Stimulated activated CD4-positive, alpha-beta T cell treated with anti-CD3 and anti-CD28 coated beads, TNF-alpha, amount 100 ng/mL, for 24 hours (primary cell): Measurements from ENCODE around the gene SPRED2.

Experiments
- DNase-seq, 3 experiments: peaks; one replicate each; pipeline ENCODE4 v3.0.0-alpha.2; 2020; ENCODE audit warnings: low read depth in 3 of 3

The SPRED2 gene

GRCh38 chr2:65366595-65367125 is 65.7 kb downstream of the SPRED2 start:
- peak in 2 of 3 experiments; percentile 5 to 24 for DNase-seq

GRCh38 chr2:65364986-65365733 is 67.2 kb downstream of the SPRED2 start:
- no peak for DNase-seq

GRCh38 chr2:65363879-65364666 is 68.3 kb downstream of the SPRED2 start:
- no peak for DNase-seq

GRCh38 chr2:65361623-65362022 is 70.8 kb downstream of the SPRED2 start:
- DNase-seq: no peak

GRCh38 chr2:65360441-65360840 is 72.0 kb downstream of the SPRED2 start:
- DNase-seq: no peak

- no peak for DNase-seq
These were observed 73.6 kb downstream of the SPRED2 start for GRCh38 chr2:65358678-65359400.

GRCh38 chr2:65357959-65358294 is 74.5 kb downstream of the SPRED2 start:
- no peak for DNase-seq

GRCh38 chr2:65357095-65357958 is 75.1 kb downstream of the SPRED2 start:
- no peak for DNase-seq

- DNase-seq: no peak
These were observed 77.1 kb downstream of the SPRED2 start for GRCh38 chr2:65355186-65355831.

- no peak for DNase-seq
These were observed 77.6 kb downstream of the SPRED2 start for GRCh38 chr2:65354773-65355172.

- DNase-seq: no peak
These were observed 78.5 kb downstream of the SPRED2 start for GRCh38 chr2:65353927-65354326.

GRCh38 chr2:65353046-65353445 is 79.4 kb downstream of the SPRED2 start:
- no peak for DNase-seq

- DNase-seq: no peak
These were observed 80.3 kb downstream of the SPRED2 start for GRCh38 chr2:65351948-65352595.

GRCh38 chr2:65351234-65351947 is 81.0 kb downstream of the SPRED2 start:
- no peak for DNase-seq

GRCh38 chr2:65350651-65351056 is 81.7 kb downstream of the SPRED2 start:
- DNase-seq: no peak

- no peak for DNase-seq
These were observed 82.5 kb downstream of the SPRED2 start for GRCh38 chr2:65349863-65350262.

GRCh38 chr2:65347913-65348312 is 84.5 kb downstream of the SPRED2 start:
- DNase-seq: no peak

- no peak for DNase-seq
These were observed 86.8 kb downstream of the SPRED2 start for GRCh38 chr2:65345631-65346030.

- no peak for DNase-seq
These were observed 87.7 kb downstream of the SPRED2 start for GRCh38 chr2:65344689-65345088.

GRCh38 chr2:65344182-65344581 is 88.2 kb downstream of the SPRED2 start:
- no peak for DNase-seq
